GM18526 (cell line): Measurements from ENCODE around the gene CCDC6.

Source experiments
- POLR2A ChIP-seq: IDR thresholded peaks from 3 replicates; pipeline ENCODE4 v1.6.1; 2011; ENCODE audit not compliant: insufficient read length; ENCODE audit errors: extremely low read depth

Gene CCDC6

GRCh38 chr10:59891936-59892335, 14.4 kb downstream of the CCDC6 start:
- no peak for TF ChIP-seq POLR2A

- no peak for TF ChIP-seq POLR2A
Observed at GRCh38 chr10:59891349-59891748, 15.0 kb downstream of the CCDC6 start.

- no peak for TF ChIP-seq POLR2A
Observed at GRCh38 chr10:59888781-59889435, 17.4 kb downstream of the CCDC6 start.

GRCh38 chr10:59887972-59888640, 18.2 kb downstream of the CCDC6 start:
- no peak for TF ChIP-seq POLR2A

DNA sequence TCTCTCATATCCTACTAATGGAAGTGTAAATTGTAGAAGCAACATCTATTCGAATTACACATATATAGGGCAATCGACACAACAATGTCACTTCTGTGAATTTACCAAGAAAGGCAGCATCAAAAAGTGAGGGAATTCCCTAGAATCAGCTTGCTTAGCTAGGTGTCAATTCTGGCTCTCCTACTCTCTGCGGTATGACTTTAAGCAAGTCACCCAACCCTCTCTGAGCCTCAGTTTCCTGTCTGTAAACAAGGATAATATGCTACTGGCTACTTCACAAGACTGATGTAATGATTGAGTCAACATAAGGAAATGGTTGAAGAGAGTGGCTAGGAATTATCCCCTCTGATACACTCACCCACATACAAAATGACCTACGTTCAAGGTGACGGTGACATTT, 19.4 kb downstream of the CCDC6 start:
- no peak for TF ChIP-seq POLR2A

DNA sequence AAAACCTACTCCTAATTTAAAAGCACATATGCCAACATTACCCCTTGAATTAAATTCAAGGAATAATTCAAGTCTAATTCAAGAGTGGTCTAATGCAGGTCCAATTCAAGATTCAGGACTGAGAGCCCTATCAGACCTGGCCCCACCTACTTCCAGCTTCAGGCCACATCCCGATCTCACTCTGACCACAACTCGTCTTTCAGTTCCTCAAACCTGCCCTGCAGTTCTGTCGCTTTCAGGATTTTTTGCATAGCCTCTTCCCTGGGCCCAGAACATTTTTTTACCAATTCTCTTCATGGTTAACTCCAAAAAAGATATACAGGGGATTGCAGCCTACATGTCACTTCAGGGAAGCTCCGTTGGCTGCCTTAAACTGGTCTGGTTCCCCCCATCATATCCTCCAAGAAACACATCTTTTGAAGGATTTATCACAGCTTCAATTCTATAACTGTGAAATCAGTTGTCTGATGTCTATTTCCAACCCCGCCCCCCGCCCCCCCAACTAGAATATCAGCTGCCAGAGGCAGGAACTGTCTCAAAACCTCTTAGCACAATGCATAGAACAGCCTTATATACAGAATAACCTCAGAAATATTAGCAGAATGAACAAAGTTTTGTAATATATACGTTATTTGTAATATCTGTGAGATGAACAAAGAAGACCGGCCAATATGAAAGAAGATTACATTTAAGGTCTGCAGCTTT, 20.8 kb downstream of the CCDC6 start:
- no peak for TF ChIP-seq POLR2A

DNA sequence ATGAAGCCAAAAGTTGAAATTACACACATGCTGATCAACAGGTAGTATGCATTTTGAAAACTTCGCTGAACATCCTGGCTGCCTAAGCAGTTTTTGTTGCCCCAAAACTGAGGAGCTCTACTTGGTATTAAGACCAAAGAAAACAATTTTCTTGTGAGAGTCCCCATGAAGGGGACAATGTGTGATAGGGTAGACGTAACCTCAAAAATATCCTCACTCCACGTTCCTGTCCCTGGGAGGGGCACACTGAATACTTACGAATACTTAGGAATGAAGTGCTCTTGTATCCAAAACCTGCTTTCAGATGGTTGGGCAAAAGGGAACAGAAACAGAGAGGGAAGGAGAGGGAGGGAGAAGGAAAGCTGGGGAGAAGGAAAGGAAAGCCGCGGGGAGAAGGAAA, 24.7 kb downstream of the CCDC6 start:
- no peak for TF ChIP-seq POLR2A

- TF ChIP-seq POLR2A, result no peak
Observed at GRCh38 chr10:59880971-59881510, 25.3 kb downstream of the CCDC6 start.

DNA sequence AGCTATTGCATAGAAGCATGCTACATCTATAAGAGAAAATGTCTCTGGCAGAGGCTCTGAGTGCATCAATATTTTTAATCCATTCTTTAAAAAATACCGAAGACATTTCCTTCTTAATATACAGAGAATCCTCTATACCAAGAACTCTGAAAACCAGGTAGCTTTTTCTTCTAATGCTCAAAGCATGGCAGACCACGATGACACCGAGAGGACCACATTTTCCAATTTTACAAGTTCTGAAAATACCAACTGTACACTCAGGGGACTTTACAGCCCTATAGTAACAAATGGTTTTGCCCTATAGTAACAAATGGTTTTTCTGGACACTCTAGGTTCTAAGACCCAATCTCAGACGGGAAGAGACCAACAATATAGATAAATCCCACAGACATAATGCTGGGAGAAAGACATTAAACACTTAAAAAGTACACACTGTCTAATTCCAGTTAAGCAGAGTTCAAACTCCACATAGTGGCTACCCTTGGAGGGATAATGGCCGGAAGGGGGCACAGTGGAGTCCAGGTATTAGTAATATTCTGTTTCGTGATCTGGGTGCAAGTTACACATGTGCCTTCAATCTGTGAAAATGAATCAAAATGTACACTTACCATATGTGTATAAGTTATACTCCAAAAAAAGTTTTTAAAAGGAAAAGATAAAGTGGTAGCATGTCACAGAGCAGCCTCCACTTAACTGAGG, 26.2 kb downstream of the CCDC6 start:
- no peak for TF ChIP-seq POLR2A

DNA sequence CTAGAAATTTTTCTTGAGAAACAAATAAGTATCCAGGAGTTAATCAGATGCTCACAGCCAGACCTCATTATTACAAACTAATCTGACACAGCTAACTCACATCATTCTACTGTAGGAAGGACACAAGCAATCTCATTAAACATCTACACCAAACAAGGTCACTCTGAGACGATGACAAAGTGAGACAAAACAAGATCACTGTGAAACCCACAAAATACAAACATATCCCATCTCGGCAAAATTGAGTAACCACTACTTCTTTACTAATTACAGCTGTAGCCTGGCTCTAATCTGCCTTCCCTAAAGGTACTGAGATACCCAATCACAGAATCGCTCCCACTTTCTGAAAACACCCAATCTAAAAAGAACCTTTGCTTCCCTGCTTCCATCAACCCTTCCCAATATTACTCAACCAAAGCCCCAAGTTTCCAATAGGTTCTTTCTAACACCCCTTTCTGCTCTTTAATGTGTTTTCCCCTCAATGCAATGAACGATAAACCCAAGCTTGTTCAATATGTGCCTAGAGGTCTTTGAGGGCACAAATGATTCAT, 26.9 kb downstream of the CCDC6 start:
- TF ChIP-seq POLR2A, result no peak

GRCh38 chr10:59878915-59879314, 27.4 kb downstream of the CCDC6 start:
- no peak for TF ChIP-seq POLR2A

GRCh38 chr10:59878289-59878688, 28.1 kb downstream of the CCDC6 start:
- TF ChIP-seq POLR2A, result no peak

DNA sequence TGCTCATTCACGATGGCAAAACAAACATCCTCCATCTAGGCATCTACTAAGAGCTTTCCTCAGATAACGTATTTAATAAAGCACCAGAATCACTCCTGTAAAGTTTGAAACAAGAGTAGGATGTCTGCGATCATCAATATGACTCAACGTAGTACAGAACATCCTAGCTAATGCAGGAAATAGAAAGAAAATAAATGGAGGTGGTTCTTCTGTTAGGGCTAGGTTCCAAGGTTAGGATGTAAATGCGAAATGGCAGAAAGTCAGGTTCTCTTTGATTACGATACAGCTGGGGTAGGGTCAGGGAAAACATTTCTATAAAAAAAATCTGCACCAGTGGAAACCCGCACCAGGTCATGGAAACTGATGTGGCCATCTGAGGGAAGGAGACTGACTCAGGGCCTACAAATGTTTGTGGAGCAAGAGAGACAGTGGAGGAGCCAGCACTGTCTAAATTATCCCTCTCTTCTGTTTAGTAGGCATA, 29.1 kb downstream of the CCDC6 start:
- no peak for TF ChIP-seq POLR2A

DNA sequence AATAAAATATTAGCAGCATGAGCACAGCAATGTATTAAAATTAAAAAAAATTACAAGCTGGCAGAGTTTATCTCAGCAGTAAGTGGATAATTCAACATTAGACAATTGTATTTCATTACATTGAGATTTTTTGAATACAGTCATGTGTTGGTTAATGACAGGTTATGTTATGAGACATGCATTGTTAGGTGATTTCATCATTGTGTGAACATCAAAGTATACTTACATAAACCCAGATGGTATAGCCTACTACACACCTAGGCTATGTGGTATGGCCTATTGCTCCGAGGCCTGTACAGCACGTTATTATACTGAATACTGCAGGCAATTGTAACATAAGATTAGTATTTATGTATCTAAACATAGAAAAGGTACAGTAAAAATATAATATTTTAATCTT, 29.7 kb downstream of the CCDC6 start:
- no peak for TF ChIP-seq POLR2A

GRCh38 chr10:59873896-59874295, 32.5 kb downstream of the CCDC6 start:
- TF ChIP-seq POLR2A, result no peak
